HUES48 (cell line): Measurements from ENCODE around the gene RCOR1.
A peak's percentile ranks its signal among the peaks of the same experiment; 100 is the strongest.
"Not testable (repeated sequence)": the region's sequence is repeated elsewhere in the genome, so short reads cannot be mapped to it uniquely, and the experiment has no call there.

Source experiments
- H3K27ac ChIP-seq: one replicate; pipeline ENCODE4 v1.7.0; 2013; ENCODE audit warnings: low read depth, low read length, inconsistent platforms
- H3K27me3 ChIP-seq: 2 replicates; pipeline ENCODE4 v1.6.1; 2013; ENCODE audit warnings: mild to moderate bottlenecking, low read length; ENCODE audit not compliant: control insufficient read depth, insufficient read depth
- H3K36me3 ChIP-seq: 2 replicates; pipeline ENCODE4 v1.6.1; 2013; ENCODE audit warnings: low read length; ENCODE audit not compliant: control insufficient read depth, insufficient read depth
- H3K4me1 ChIP-seq: 2 replicates; pipeline ENCODE4 v1.6.1; 2013; ENCODE audit warnings: mild to moderate bottlenecking, low read length; ENCODE audit not compliant: control insufficient read depth, insufficient read depth
- H3K4me3 ChIP-seq: 2 replicates; pipeline ENCODE4 v1.5.1; 2013; ENCODE audit warnings: mild to moderate bottlenecking, low read depth, low read length
- H3K9ac ChIP-seq: 2 replicates; pipeline ENCODE4 v1.6.1; 2013; ENCODE audit warnings: mild to moderate bottlenecking, low read depth, low read length, moderate library complexity
- H3K9me3 ChIP-seq: 2 replicates; pipeline ENCODE4 v1.6.1; 2013; ENCODE audit warnings: low read length; ENCODE audit not compliant: control insufficient read depth, insufficient read depth

The RCOR1 gene

DNA sequence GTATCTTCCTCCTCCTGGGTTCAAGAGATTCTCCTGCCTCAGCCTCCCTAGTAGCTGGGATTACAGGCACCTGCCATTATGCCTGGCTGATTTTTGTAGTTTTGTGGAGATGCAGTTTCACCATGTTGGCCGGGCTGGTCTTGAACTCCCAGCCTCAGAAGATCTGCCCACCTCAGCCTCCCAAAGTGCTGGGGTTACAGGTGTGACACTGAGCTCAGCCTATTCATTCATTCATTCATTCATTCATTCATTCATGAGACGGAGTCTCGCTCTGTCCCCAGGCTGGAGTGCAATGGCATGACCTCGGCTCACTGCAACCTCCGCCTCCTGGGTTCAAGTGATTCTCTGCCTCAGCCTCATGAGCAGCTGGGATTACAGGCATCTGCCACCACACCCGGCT lies 47.2 kb downstream of the RCOR1 start:
- not testable (repeated sequence) for H3K36me3 ChIP-seq, H3K27ac ChIP-seq, H3K4me1 ChIP-seq, H3K9me3 ChIP-seq, H3K9ac ChIP-seq, H3K27me3 ChIP-seq, H3K4me3 ChIP-seq

DNA sequence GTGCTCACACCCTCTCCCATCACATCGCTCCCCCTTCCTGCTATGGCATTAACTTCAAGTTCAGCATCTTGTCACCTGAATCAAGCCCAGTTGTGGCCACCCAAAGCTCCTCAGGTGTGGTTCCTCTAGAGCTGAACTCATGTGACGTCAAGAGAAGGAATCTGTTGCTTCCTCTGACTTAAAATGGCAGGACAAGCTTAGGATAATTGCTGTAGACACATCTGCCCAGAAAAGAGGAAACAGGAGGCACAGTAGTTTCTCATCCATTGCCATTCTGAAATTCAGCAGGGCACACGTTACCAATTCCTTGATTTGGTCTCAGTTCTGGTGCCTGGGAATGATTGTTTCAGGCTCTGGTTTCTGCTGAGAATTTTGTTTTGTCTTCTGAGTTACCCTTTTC lies 52.1 kb downstream of the RCOR1 start:
- H3K27me3 ChIP-seq: no peaks in the 10 kb centered on the region
- H3K4me3 ChIP-seq: no peak overlapping the region
- peaks cover 11% of the 10 kb centered on the region for H3K4me1 ChIP-seq
- no peak overlapping the region for H3K9ac ChIP-seq
- no peaks in the 10 kb centered on the region for H3K36me3 ChIP-seq
- H3K9me3 ChIP-seq: no peaks in the 10 kb centered on the region
- H3K27ac ChIP-seq: no peak overlapping the region

DNA sequence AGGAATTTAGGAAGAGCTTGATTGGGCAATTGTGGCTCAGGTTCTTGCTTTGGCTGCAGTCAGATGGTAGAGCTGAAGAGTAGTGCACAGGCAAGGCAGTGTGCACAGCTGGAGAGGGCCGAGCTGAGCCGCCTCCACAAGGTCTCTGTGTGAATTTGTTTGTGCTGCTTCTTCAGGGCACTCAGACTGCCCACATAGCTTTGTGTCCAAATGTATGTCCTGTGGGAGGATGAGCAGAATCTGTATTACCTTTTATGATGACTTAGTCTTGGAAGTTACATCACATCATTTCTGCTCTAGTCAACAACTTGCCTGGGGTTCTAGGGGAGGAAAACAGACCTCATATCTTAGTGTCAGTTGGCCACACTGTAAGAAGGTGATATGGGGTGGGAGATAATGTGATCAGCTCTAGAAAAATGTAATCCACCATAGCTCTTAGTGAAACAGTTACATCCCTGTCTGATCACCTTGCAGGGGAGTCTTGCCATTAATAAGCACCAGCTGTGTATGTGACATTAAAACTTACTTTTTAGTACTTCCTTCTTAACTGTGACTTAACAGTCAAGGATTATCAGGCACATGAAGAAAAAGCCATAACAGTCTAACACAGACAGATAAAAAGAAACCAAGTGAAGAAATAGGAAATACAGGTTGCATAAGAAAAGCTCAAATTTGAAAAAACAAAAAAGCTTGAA lies 53.4 kb downstream of the RCOR1 start:
- no peak overlapping the region for H3K4me3 ChIP-seq
- H3K36me3 ChIP-seq: no peaks in the 10 kb centered on the region
- H3K9me3 ChIP-seq: no peaks in the 10 kb centered on the region
- H3K9ac ChIP-seq: no peak overlapping the region
- H3K27ac ChIP-seq: no peak overlapping the region
- H3K27me3 ChIP-seq: no peaks in the 10 kb centered on the region
- peaks cover 11% of the 10 kb centered on the region for H3K4me1 ChIP-seq

DNA sequence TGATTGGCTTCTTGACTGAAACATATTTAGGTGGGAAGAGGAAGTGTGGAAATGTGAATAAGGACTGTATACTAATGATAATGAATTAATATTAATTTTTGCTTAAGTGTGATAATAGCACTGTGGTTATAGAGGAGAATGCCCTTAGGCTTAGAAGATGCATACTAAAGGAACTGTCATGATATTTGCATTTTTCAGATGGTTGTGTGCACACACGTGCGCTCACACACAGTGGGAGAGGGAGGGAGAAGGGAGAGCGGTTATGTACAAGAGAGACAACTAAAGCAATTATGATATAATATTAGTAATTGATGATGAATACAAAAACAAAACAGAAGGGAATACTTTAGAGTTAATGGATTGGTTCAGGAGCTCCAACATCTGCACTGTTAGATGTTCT lies 54.2 kb downstream of the RCOR1 start:
- Histone ChIP-seq H3K4me3 (no peak overlapping the region), H3K27me3 (no peaks in the 10 kb centered on the region), H3K9me3 (no peaks in the 10 kb centered on the region), H3K9ac (no peak overlapping the region), H3K27ac (no peak overlapping the region), H3K4me1 (peaks cover 11% of the 10 kb centered on the region), H3K36me3 (no peaks in the 10 kb centered on the region)

DNA sequence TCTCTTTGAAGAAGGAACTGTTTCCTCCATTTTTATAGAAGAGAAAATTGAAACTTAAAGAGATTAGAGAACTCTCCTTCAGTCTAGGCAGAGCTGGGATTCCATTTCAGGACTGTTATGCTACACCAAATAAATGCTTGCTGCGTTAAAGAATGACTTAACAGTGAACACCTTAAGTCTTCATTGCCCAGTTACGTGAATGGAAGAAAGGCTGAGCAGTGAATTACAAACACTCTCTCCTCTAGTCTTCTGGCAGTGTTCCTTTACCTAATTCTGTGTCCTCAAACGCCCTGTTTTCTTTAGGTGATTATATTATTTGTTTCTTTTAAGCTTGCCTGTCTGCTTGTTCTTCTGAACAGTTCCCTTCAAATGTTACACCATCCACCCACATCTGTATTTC lies 59.7 kb downstream of the RCOR1 start:
- no peaks in the 10 kb centered on the region for H3K9me3 ChIP-seq
- peaks cover 9% of the 10 kb centered on the region for H3K4me1 ChIP-seq
- no peaks in the 10 kb centered on the region for H3K27me3 ChIP-seq
- H3K4me3 ChIP-seq: no peak overlapping the region
- no peak overlapping the region for H3K27ac ChIP-seq
- H3K9ac ChIP-seq: no peak overlapping the region
- H3K36me3 ChIP-seq: no peaks in the 10 kb centered on the region

DNA sequence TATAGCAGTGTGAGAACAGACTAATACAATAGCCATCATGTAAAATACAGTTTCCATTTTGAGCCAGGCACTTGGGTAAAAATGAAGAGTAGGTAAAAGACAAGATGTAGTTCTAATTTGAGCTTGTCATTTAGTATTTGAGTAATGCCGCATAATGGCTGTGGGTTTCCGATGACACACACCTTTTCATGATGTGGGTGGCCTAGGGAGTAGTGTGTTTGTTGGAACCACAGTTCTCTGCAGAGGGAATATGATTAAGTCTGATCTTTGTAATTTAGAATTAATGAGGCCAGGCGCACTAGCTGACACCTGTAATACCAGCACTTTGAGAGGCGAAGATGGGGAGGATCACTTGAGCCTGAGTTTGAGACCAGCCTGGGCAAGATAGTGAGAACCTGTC lies 61.8 kb downstream of the RCOR1 start:
- no peaks in the 10 kb centered on the region for H3K36me3 ChIP-seq
- no peaks in the 10 kb centered on the region for H3K9me3 ChIP-seq
- H3K27ac ChIP-seq: no peak overlapping the region
- no peak overlapping the region for H3K4me3 ChIP-seq
- H3K9ac ChIP-seq: no peak overlapping the region
- peaks cover 16% of the 10 kb centered on the region for H3K4me1 ChIP-seq
- H3K27me3 ChIP-seq: no peaks in the 10 kb centered on the region

DNA sequence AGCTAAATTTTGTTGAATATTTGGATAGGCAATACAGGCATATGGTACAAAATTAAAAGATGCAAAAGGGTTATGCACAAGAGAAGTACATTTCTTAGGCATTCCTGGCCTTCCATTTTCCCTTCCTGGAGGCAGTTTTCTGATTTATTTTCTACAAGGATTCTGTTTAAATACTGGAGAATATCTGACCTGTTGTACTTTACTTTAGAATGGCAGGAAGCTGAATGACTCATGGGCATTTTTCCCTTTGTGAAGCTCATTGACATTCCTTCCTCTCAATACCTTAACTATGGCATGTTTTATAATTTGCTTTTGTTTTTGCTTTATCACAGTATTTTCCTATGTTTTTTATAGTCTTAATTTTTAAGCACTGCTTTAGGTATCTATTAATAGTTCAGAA lies 62.7 kb downstream of the RCOR1 start:
- Histone ChIP-seq H3K9ac (no peak overlapping the region), H3K27ac (peak overlapping the region; percentile 66), H3K9me3 (no peaks in the 10 kb centered on the region), H3K36me3 (no peaks in the 10 kb centered on the region), H3K27me3 (no peaks in the 10 kb centered on the region), H3K4me3 (no peak overlapping the region), H3K4me1 (peaks cover 16% of the 10 kb centered on the region)

DNA sequence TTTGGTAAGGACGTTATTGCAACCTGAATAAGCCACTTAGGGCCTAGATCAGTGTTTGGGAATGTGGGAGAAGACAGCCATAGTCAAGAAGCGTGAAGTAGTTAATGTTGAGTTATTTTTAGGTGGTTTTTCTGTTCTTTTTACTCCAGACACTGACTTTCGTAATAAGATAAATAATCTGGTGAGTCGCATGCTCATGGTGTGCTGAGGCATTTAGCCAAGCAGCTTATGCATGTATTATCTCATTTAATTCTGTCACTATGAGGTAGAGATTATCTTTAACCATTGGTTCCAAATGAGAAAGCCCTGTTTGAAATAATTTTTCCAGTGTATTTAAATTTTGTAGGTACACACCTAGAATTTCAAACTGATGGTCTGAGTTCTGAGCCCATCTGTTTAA lies 67.3 kb downstream of the RCOR1 start:
- H3K27ac ChIP-seq: no peak overlapping the region
- no peaks in the 10 kb centered on the region for H3K36me3 ChIP-seq
- no peak overlapping the region for H3K4me3 ChIP-seq
- peaks cover 34% of the 10 kb centered on the region for H3K4me1 ChIP-seq
- H3K9me3 ChIP-seq: no peaks in the 10 kb centered on the region
- no peak overlapping the region for H3K9ac ChIP-seq
- H3K27me3 ChIP-seq: no peaks in the 10 kb centered on the region

DNA sequence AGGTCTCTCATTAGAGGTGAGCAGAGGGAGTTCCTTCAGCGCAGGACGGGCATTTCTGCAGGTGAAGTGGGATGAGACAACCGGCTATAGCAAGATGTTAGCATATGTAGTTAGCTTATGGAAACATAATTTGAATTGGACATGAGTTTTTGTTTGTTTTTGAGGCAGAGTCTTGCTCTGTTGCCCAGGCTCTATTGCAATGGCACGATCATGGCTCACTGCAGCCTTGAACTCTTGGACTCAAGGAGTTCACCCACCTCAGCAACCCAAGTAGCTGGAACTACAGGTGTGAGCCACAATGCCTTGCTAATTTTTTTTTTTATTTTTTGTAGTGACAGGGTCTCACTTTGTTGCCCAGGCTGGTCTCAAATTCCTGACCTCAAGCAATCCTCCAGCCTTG lies 69.2 kb downstream of the RCOR1 start:
- no peak overlapping the region for H3K4me3 ChIP-seq
- no peaks in the 10 kb centered on the region for H3K27me3 ChIP-seq
- H3K9ac ChIP-seq: no peak overlapping the region
- peaks cover 26% of the 10 kb centered on the region for H3K4me1 ChIP-seq
- H3K9me3 ChIP-seq: no peaks in the 10 kb centered on the region
- H3K27ac ChIP-seq: no peak overlapping the region
- H3K36me3 ChIP-seq: no peaks in the 10 kb centered on the region

DNA sequence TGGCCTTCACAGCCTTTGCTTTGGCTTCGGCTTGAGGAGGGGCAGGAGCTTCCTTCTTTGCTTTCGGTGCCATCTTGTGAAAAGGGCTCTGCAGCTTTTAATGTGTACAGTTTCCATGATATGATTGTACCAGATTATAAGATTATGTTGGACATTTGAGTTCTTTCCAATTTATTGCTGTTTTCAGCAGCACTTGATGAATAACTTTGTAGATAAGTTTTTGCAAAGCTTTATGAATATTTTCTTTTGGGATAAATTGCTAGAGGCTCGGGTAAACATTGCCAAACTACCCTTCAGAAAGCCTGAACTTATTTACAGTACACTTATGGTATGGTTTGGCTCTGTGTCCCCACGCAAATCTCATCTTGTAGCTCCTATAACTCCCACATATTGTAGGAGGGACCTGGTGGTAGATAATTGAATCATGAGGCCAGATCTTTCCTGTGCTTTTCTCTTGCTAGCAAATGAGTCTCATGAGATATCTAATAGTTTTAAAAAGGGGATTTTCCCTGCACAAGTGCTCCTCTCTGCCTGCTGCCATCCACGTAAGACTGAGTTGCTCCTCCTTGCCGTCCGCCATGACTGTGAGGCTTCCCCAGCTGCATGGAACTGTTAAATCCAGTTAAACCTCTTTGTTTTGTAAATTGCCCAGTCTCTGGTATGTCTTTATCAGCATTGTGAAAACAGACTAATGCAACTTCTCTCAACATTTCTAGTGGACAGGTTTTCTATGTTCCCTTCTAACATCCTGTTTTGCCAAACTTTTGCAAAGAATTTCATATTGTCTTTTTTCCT lies 70.4 kb downstream of the RCOR1 start:
- Histone ChIP-seq H3K9ac (peak overlapping the region; percentile 51), H3K36me3 (no peaks in the 10 kb centered on the region), H3K27me3 (no peaks in the 10 kb centered on the region), H3K4me3 (peak overlapping the region; percentile 44), H3K4me1 (peaks cover 31% of the 10 kb centered on the region), H3K27ac (peak overlapping the region; percentile 93), H3K9me3 (no peaks in the 10 kb centered on the region)

DNA sequence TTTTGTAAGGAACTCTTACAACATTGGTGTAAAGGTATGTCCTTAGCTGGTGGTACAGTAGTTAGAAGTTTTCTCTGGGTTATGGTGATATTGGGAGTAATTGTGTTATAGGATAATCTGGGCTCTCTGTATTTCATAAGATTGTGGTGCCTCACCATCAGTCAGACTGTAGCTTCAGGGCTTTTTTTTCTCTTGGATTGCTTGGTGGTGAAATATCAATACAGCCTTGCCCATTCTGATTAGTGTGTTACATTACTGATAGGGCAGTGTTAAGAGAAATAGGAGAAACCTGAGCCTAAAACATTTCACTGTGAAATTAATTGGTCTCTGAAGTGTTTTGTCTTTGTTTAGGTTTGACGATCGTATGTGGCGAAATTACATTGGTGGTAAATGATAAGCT lies 71.0 kb downstream of the RCOR1 start:
- no peaks in the 10 kb centered on the region for H3K9me3 ChIP-seq
- H3K9ac ChIP-seq: peak overlapping the region; percentile 51
- H3K36me3 ChIP-seq: no peaks in the 10 kb centered on the region
- H3K27me3 ChIP-seq: no peaks in the 10 kb centered on the region
- peak overlapping the region; percentile 93 for H3K27ac ChIP-seq
- peak overlapping the region; percentile 44 for H3K4me3 ChIP-seq
- H3K4me1 ChIP-seq: peaks cover 35% of the 10 kb centered on the region
